ENCODE results near the gene SMARCA1.

- no peak for TF ChIP-seq ZNF274 (IDR thresholded peaks at IDR 0.05; ENCODE audit: low read depth, low read length)
- TF ChIP-seq SUZ12 (IDR thresholded peaks at IDR 0.05; ENCODE audit: extremely low read depth, insufficient read depth, insufficient read length): no peak
- TF ChIP-seq YY1 (IDR thresholded peaks at IDR 0.05; ENCODE audit: insufficient read depth, insufficient read length): no peak
Measured at GRCh38 chrX:129495900-129496299, 27.4 kb downstream of the SMARCA1 start.

Measured in NT2/D1 (cell line).